Measurements from ENCODE around the gene PWWP2B. TPM values are rescaled to one million over a fixed set of nuclear protein-coding genes. Genes with fewer than 3 reads are reported as not detected.

The PWWP2B gene
- total RNA-seq, 1 donor from 2014 or later, result 24.4 TPM

GRCh38 chr10:132416566-132417256 lies 19.7 kb downstream of the PWWP2B start:
- TF ChIP-seq, protein P1, sequence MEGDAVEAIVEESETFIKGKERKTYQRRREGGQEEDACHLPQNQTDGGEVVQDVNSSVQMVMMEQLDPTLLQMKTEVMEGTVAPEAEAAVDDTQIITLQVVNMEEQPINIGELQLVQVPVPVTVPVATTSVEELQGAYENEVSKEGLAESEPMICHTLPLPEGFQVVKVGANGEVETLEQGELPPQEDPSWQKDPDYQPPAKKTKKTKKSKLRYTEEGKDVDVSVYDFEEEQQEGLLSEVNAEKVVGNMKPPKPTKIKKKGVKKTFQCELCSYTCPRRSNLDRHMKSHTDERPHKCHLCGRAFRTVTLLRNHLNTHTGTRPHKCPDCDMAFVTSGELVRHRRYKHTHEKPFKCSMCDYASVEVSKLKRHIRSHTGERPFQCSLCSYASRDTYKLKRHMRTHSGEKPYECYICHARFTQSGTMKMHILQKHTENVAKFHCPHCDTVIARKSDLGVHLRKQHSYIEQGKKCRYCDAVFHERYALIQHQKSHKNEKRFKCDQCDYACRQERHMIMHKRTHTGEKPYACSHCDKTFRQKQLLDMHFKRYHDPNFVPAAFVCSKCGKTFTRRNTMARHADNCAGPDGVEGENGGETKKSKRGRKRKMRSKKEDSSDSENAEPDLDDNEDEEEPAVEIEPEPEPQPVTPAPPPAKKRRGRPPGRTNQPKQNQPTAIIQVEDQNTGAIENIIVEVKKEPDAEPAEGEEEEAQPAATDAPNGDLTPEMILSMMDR (IDR thresholded peaks at IDR 0.05), result no peak
- H3K9me3 ChIP-seq, result no peaks in the 10 kb centered on the region
- intact Hi-C loops (cut with DNase I), result no loop called here
- no peak for DNase-seq (ENCODE audit: low spot score in 2 of 2)
- no peaks in the 10 kb centered on the region for H3K27me3 ChIP-seq
- no peak overlapping the region for H3K4me3 ChIP-seq
- H3K36me3 ChIP-seq, result no peaks in the 10 kb centered on the region
- H3K27ac ChIP-seq, result peak overlapping the region; percentile 7 to 37
- H3K4me1 ChIP-seq, result peaks cover 9 to 31% of the 10 kb centered on the region in 2 donors

GRCh38 chr10:132417257-132417910 lies 20.4 kb downstream of the PWWP2B start:
- Histone ChIP-seq H3K36me3 (no peaks in the 10 kb centered on the region), H3K4me1 (peaks cover 13 to 31% of the 10 kb centered on the region in 2 donors), H3K9me3 (no peaks in the 10 kb centered on the region), H3K27me3 (no peaks in the 10 kb centered on the region), H3K27ac (peak overlapping the region; percentile 7 to 37), H3K4me3 (no peak overlapping the region)
- intact Hi-C loops (cut with DNase I), result no loop called here
- TF ChIP-seq, protein P1 (IDR thresholded peaks at IDR 0.05), result no peak
- DNase-seq (ENCODE audit: low spot score in 2 of 2), result no peak

DNA sequence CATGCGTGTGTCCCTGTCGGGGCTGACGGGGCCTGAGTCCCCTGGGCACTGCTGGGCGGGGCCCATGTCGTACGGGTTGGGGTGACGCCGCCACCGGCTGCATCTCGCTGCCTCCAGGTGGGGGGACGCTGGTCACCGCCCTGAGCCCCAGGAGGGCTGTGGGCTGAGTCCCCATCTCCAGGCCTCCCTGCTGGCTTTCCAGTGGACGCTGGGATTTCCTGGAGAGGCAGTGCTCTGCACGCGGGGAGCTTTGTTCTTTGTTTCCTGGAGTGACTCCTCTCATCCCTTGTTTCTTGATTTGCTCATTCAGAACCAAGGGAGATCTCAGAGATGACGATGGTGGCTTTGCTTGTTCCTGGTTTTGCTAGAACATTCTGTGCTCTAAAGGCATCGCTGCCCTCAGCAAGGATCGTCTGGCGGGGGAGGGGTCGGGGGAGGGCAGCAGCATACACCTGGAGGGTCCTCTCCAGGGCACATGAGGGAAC lies 21.0 kb downstream of the PWWP2B start:
- Histone ChIP-seq H3K36me3 (no peaks in the 10 kb centered on the region), H3K9me3 (no peaks in the 10 kb centered on the region), H3K27ac (peak overlapping the region; percentile 7 to 60), H3K4me3 (no peak overlapping the region), H3K27me3 (no peaks in the 10 kb centered on the region), H3K4me1 (peaks cover 13 to 31% of the 10 kb centered on the region in 2 donors)
- intact Hi-C loops (cut with DNase I), result no loop called here
- TF ChIP-seq, protein P1 (IDR thresholded peaks at IDR 0.05), result no peak
- DNase-seq (ENCODE audit: low spot score in 2 of 2), result no peak

GRCh38 chr10:132418527-132419416 lies 21.8 kb downstream of the PWWP2B start:
- Histone ChIP-seq H3K9me3 (no peaks in the 10 kb centered on the region), H3K27me3 (no peaks in the 10 kb centered on the region), H3K27ac (peak overlapping the region; percentile 84 to 86), H3K36me3 (no peaks in the 10 kb centered on the region), H3K4me3 (no peak overlapping the region), H3K4me1 (peaks cover 13 to 31% of the 10 kb centered on the region in 2 donors)
- intact Hi-C loops (cut with DNase I), result no loop called here
- TF ChIP-seq, protein P1 (IDR thresholded peaks at IDR 0.05), result no peak
- DNase-seq (ENCODE audit: low spot score in 2 of 2), result no peak

Measured in ascending aorta (tissue), 2 donors.